Cardiac septum (tissue), 1 donor: Measurements from ENCODE around the gene GRIN2A. TPM values are rescaled to one million over a fixed set of nuclear protein-coding genes. Genes with fewer than 3 reads are reported as not detected.

Experiments used
- DNase-seq: peaks from one replicate; pipeline ENCODE4 v3.0.0-alpha.2; 2020; ENCODE audit warnings: low spot score
- intact Hi-C: fragments of 100-400 bp; cut with DNase I; formaldehyde crosslinking; loops from one replicate; pipeline ENCODE4 v1.14.0; 2022
- long read RNA-seq: library from polyadenylated mRNA; unstranded; transcript quantifications from one replicate; pipeline ENCODE4 v2.0.0, GENCODE V29; 2021
- total RNA-seq: library from RNA; stranded (reverse); fragmentation: NEBNext Ultra II Directional; extraction: Animal tissue kit (Norgen Biotek cat#: 25700); gene quantifications from one replicate; pipeline ENCODE4 v1.2.1, GENCODE V29; 2021
- donor health status: DM: no; HTN: no; CAD: no.

GRIN2A gene
- 1.1 TPM for total RNA-seq
- long read RNA-seq, partial matches to known transcripts: 1 of 2 reads
- long read RNA-seq, other reads (novel, unspliced or antisense): 1 of 2 reads

DNA sequence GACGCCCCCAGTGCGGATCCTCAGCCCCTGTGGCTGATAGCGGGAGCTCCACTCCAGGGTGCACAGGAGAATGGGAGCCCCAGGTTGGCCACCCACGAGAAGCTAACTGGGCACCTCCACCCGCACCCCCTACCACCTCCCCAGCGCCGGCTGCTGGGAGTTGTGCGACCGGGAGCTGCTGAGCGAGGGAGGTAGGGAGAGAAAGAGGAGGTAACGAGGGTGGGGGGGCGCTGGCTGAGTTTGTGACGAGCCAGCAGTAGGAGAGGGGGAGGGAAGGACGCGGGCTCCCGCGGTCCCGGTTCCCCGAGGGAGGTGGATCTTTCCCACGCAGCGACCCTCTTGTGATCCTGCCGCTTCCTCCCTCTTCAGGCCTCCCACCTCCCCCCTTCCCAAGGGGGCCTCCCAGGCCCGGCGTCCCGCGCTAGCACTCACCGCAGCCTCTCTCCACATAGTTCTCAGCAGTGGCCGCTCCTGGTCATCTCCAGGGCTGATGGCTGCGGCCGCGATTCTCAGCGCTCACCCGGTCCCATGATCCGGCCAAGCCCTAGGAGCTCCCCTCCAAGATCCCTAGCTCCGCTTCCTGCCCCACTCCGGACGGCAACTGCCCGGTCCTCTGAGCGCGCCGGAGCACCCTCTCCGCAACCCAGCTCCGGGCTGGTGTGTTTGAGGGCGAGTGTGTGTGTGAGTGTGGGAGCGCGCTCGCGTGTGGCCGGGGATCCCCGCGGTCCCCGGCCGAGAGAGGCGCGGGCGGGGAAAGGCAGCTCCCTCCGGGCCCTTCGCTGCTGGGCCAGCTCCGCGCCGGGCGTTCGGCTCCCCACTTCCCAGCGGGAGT is at the start of gene GRIN2A:
TSS of gene GRIN2A (minus strand) at position 207 of the 832 bp plus-strand sequence. CDS start 2,017 bp downstream, outside the sequence.
- no peak for DNase-seq
- intact Hi-C loops: loop anchor here (5.0 to 10.0 kb wide), 3 partner anchors 148 to 885 kb away; no protein-coding TSS in a partner anchor

DNA sequence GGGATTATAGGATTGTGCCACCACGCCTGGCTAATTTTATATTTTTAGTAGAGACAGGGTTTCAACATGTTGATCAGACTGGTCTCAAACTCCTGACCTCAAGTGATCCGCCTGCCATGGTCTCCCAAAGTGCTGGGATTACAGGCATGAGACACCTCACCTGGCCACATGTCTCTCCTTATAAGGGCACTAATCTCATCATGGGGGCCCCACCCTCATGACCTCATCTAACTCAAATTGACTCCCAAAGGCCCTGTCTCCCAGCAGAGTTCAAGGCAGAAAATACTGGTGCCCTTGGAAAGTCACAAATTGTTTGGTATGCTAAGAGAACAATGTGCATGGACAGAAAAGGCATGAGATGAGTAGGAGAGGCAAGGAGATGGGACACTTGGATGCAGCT is 49.3 kb upstream of the GRIN2A start:
- intact Hi-C loops: no loop called here
- DNase-seq: no peak

DNA sequence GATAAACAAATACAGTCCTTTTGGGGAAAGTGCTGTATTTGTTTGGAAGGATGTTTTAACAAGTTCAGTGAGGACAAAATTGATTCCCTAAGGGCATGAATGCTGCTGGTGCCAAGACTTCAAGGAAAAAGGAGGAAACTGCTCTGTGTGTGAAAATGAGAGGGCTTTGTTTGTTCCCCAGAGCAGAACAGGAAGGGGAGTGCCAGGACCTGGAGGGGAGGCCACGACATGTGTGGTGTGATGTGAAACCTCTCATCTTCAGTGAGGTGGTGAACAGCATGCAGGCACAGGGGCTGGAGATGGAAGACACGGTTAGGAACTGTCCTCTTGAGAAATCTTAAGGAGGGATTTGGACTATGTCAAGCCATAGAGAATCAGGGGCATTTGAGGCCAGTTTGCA is 46.6 kb upstream of the GRIN2A start:
- DNase-seq: no peak
- intact Hi-C loops: no loop called here

DNA sequence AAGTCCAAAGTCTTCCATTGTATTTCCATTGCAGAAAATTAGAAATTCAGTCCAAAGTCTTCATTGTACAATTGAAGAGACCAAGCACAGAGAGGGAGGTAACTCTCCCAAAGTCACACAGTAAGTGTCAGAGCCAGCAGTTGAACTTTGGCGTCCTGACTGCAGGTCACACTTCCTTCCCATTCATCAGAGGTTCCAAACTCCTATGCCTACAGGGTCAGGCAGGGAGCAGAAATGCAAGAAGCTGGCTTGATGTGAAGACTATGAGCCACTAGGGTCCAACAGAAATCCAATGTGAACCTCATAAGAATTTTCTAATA is 44.7 kb upstream of the GRIN2A start:
- no peak for DNase-seq
- intact Hi-C loops: no loop called here

DNA sequence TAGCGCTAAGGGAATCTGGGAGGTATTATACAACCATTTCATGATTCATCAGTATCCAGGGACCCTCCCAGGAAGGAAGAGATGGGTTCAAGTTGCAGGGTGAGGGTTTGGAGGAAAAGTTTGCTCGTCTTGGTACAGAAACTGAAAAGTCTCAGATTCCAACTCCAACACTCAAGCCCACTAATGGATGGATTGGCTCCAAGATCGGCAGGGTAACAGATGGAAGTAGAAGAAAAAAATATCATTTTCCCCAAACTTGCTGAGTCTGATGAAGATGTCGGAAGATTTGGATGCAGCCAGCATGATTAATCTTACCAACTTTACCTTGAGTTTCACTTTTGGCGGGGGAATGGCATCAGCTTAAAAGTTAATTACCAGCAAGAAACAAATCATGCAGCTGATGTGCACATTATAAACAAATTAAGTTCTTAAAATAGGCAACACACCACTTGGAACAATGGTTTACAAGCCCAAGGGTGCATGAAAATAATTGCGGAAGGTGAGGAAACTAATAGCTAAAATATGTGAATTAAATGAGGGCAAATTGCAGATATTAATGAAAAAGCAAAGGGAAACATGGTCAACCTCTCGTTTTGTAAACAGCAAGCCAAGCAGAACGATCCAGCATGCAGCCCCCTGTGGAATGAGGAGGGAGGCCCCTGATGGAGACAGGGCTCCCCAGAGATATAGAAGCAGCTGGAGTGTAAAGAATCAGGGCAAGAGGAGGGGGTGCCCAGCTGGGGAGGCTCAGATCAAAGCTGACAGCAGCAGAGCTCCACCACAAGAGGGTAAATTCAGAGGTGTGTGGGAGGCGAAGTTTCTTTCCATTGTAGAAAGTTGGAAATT is 44.1 kb upstream of the GRIN2A start:
- DNase-seq: no peak
- intact Hi-C loops: no loop called here

DNA sequence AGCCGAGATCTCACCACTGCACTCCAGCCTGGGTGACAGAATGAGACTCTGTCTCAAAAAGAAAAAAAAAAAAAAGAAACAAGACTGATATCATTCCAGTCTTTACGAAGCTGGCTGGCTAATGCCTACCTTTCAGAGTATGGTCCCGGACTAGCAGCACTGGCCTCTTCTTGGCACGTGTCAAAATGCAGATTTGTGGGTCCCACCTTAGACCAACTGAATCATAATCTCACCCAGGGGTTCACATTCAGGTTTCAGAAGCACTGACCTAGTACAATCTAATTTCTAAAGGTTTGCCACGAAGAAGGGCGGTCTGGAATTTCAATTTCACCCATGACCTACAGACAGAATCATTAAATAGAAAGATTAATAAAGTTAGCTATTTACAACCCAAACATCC is 43.4 kb upstream of the GRIN2A start:
- no peak for DNase-seq
- intact Hi-C loops: no loop called here

DNA sequence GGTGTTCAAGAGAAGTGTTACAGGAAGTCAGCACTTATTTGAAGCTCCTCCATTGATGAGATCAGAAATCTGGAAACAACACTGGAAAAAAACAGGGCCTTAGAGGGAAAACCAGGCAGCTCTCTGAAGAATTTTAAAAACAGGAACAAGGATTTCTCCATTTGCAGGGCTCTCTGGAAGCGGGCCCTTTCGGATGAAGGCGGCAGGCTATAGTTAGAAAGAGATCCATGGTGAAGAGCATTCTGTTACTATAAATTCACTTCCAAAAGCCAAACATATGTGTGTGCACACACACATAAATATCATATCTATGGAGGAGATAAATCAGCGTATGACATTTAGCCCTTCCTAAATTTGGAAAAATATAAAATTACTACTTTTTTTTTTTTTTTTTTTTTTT is 42.6 kb upstream of the GRIN2A start:
- intact Hi-C loops: no loop called here
- no peak for DNase-seq

DNA sequence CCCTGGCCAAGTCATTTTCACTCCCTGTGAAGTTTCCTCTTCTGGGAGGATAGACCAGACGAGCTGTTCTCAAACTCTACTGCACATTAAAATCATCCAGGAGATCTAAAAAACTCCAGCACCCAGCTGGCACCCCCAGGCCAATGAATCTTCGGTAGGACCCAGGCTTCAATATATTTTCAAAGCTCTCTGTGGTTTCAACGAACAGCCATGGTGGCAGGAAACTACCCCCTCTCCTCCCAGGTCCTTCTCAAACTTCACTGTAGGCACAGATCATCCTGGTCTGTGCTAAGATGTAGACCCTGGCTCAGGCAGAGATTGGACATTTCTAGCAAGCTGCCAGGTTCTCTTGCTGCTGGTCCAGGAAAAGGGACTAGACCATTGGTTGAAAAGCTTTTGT is 38.7 kb upstream of the GRIN2A start:
- intact Hi-C loops: no loop called here
- no peak for DNase-seq

DNA sequence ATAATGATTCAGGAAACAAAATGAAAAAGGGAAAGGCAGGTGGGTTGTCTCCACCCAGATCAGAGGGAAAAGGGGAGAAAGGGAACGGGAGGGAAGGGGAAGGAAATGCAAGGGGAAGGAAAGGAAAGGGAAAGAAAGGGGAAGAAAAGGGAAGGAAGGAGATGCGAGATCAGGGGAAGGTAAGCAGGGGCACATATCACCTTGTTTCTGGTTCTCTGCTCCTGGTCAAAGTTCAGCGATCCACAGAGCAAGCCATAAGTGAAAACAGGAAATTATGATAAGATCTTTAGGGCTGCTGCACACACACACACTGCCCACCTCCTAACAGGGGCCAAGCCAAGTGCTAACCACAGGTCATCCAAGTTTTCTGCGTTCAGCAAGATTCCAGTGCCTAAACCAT is 37.5 kb upstream of the GRIN2A start:
- DNase-seq: no peak
- intact Hi-C loops: no loop called here

DNA sequence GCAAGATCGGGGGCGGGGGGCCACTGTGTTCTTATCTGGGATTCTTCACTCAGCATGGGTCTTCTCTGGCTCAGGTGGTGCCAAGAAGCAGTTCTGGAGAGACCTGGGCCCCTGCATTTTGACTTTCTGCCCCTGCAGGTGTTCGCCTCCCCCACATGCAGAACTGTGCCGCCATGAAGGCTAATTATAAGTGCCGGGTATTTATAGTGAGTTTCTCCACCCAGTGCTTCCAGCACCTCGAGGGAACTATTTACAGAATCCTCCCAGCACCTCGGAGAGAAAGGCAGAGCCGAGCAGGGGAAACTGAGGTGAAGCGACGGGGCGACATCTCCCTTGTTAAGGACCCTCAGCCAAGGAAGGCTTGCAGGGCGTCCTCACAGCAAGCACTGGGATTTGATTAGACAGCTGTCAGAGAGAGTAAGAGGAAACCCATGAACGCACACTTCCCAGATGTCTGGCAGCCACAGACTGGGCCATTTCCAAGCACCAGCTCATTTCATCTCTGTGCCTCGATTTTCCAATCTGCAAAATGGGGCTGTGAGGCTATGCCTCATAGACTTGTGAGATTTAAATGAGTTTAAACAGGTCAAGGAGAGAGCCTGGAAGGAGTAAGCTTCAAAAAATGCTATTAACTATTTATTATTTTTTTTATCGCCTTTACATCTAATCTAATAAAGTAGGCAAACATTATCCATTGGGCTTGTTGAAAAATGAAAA is 36.4 kb upstream of the GRIN2A start:
- no peak for DNase-seq
- intact Hi-C loops: no loop called here

DNA sequence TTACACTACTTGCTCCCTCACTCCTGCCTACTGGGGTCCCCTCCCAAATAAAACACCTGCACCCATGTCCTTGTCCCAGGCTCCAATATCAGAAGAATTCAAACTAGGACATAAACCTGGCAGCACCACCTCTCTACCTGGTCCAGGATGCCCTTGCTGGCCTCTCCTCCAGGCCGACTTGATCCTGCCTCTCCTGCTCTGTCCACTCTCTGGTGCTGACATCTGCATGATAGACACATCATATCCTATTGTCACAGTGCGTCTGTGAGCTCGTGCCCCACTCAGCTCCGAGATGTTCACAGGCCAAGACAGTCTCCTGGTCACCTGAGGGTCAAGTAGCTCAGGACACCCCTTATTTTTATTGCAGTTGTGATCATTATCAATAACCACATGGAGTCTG is 31.5 kb upstream of the GRIN2A start:
- intact Hi-C loops: no loop called here
- DNase-seq: no peak

DNA sequence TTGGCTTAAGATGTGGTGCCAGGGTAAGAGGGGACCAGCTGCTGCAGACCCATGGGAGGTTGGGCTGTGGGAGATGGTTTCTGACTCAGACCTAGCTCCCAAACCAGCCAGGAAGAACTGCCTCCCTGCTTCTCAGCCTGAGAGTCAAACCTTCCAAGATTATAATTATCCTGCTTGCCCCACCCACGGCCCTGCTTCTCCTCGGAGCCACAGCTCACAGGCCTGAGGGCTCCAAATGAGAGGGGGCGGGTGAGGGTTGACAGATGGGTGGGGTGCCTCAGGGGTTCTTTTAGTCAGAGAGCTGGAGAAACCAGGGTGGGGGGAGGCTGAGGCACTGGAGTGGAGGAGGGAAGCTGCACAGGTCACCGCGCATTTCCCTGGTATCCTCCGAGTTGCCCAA is 28.7 kb upstream of the GRIN2A start:
- no peak for DNase-seq
- intact Hi-C loops: no loop called here

DNA sequence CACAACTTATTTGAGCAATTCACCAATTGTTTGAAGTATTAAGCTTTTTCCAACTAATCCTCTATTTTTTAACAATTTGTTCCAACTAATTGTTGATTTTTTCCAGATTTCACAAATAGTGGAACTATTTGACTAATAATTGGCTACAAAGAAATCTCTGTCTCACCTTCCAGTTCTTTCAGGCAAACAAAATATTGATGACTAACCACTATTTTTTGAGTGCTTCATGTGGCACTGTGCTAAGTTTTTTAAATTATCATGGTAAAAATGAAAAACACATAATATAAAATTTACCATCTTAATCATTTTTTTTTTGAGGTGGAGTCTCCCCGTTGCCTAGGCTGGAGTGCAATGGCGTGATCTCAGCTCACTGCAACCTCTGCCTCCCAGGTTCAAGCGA is 24.6 kb upstream of the GRIN2A start:
- intact Hi-C loops: no loop called here
- no peak for DNase-seq

DNA sequence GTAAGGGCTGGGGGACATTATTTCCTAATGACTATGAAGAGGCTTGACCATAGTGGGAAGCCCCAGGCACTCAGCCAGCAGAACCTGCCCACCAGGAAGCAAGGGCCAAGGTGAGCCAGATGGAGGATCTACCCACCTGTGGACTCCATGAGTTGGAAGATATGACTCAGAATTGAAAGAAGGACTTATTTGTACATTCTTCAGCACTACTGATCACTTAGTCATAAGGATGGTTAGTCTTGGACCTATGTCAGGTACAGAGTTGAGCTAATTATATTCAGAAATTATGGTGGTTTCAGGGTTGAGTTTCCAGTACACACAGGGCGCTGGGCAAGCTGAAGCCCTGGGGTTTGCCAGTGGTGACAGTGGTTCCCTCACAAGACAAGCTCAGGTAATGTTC is 24.0 kb upstream of the GRIN2A start:
- intact Hi-C loops: no loop called here
- DNase-seq: no peak

DNA sequence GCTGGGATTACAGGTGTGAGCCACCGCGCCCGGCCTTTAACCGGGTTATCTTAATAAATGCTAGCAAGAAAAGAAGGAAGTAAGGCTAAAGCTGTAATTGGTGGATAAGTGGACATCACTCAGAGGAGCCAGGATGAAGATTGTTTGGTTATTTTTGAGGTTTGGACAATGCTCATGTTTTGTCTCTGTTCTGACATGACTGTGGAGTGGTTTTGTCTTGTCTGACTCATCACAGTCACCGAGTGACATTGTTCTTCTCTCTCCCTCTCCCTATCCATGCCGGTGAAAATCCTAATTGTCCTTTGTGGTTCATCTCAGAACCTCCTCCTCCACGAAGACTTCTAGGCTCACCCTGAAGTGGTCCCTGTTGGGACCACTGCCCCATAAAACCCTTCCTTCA is 23.5 kb upstream of the GRIN2A start:
- DNase-seq: no peak
- intact Hi-C loops: no loop called here

DNA sequence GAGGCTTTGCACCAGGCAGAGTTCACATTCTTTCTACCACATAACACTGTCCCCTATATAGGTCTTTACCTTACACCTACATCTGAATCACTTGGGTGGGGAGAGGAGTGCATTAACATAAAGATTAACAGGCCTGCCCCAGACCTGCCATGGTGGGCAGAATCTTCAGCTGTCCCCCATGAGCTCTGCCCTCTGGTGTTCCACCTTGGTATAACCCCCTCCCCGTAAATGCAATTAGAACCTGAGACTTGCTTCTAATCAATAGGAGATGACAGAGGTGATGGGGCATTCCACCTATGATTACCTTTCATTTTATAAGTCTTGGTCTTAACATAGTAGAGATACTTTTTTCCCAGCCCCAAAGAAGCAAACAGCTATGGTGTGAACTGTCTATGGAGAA is 20.4 kb upstream of the GRIN2A start:
- intact Hi-C loops: no loop called here
- no peak for DNase-seq

DNA sequence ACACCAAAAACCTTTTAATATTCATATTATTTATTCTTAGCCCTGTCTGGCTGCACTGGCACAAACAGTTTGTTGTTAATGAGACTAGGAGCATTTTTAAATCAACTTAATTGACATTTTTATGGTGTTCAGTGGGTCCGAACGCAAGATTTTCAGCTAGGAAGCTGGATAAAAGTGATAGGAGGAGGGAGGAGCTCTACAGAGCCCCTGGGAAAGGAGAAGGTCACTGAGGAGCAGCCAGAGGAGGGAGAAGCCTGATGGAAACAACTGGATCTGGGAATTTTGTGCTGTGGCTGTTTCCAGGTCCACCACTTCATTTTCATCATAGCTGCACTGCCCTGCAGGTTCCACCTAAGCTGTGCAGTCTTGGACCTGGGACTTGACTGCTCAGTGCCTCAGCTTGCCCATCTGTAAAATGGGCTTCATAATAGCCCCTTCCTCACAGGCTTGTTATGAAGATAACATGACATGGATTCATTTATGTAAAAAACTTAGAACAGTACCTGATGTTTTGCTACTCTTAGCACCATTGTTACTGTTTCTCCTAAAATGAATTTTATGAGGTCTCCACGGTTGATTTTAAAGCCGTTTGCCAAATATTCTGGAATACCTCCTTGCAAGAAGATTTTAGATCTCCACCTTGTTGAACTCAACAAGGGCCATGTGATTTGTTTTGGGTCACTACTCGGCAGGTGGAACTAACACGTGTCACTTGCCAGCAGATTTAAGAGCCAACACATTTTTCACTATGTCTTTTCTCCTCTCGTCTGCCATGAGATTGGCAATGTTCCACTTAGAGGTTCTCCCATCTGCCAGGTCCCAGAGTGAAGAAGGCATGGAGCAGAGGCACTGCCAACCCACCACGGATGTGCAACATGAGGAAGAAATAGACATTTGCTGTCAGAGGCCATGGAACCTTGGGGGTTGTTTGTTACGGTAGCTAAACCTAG is 18.7 kb upstream of the GRIN2A start:
- DNase-seq: no peak
- intact Hi-C loops: no loop called here

DNA sequence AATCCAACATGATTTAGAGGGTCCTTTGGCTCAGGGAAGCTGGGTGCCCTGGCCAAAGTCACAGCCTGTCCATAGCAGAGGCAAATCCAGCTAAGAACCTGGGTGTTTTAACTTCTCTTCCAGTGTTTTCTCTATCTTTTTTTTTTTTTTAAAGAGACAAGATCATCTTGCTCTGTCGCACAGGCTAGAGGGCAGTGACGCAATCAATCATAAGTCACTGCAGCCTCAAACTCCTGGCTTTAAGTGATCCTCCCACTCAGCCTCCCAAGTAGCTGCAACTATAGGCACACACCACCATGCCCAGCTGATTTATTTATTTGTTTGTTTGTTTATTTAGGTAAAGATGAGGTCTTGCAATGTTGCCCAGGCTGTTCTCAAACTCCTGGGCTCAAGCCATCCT is 14.8 kb upstream of the GRIN2A start:
- intact Hi-C loops: no loop called here
- DNase-seq: no peak

DNA sequence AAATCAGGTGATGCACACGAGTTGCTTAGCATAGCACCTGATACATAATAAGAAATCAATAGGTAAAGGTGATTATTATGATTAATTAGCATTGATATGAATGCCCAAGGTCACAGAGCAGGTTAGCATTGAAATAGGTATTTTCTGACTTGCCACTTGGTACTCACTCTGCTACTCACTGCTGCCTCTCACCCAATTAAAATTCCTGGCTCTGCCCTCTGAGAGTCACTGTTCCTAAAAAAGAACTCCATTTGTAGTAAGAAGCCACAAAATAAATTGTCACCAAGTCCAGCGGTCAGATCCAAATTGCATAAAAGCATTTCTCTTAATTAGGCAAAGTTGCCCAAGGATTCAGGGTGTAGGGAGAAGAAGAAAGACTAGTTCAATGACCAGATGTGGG is 8.9 kb upstream of the GRIN2A start:
- intact Hi-C loops: no loop called here
- DNase-seq: no peak
